H9 (cell line): ENCODE measurements around the gene ETFA. TPM values are rescaled to one million over a fixed set of nuclear protein-coding genes. Genes with fewer than 3 reads are reported as not detected.
A peak's percentile ranks its signal among the peaks of the same experiment; 100 is the strongest.

Source experiments
- DNase-seq: peaks from one replicate; pipeline ENCODE4 v3.0.0-alpha.2; 2017
- H2AFZ ChIP-seq: one replicate; pipeline ENCODE4 v1.6.1; 2013; ENCODE audit warnings: mild to moderate bottlenecking, low read length, control low read depth, moderate library complexity
- H2AK5ac ChIP-seq: 2 replicates; pipeline ENCODE4 v1.6.1; 2013; ENCODE audit warnings: low read length, control low read depth, mixed read lengths; ENCODE audit not compliant: insufficient read length
- H2BK120ac ChIP-seq: one replicate; pipeline ENCODE4 v1.6.1; 2013; ENCODE audit warnings: low read depth, mild to moderate bottlenecking, low read length, control low read depth, inconsistent platforms; ENCODE audit not compliant: poor library complexity, severe bottlenecking
- H2BK12ac ChIP-seq: 2 replicates; pipeline ENCODE4 v1.6.1; 2013; ENCODE audit warnings: low read length, control low read depth, mixed read lengths, low read depth; ENCODE audit not compliant: insufficient read length
- H2BK15ac ChIP-seq: 2 replicates; pipeline ENCODE4 v1.6.1; 2013; ENCODE audit warnings: low read depth, low read length, control low read depth
- H2BK20ac ChIP-seq: one replicate; pipeline ENCODE4 v1.6.1; 2013; ENCODE audit warnings: low read depth, mild to moderate bottlenecking, low read length, control low read depth, inconsistent platforms; ENCODE audit not compliant: poor library complexity, severe bottlenecking
- H2BK5ac ChIP-seq: 2 replicates; pipeline ENCODE4 v1.6.1; 2013; ENCODE audit warnings: low read length, control low read depth, mixed read lengths; ENCODE audit not compliant: insufficient read length
- H3K14ac ChIP-seq: 2 replicates; pipeline ENCODE4 v1.6.1; 2013; ENCODE audit warnings: low read length, control low read depth; ENCODE audit not compliant: insufficient read depth
- H3K18ac ChIP-seq: 2 replicates; pipeline ENCODE4 v1.6.1; 2013; ENCODE audit warnings: low read depth, mild to moderate bottlenecking, mixed read lengths, low read length, control low read depth; ENCODE audit not compliant: insufficient read length
- H3K23ac ChIP-seq: 2 replicates; pipeline ENCODE4 v1.6.1; 2013; ENCODE audit warnings: low read length, control low read depth, mixed read lengths, low read depth; ENCODE audit not compliant: insufficient read length
- H3K23me2 ChIP-seq: 2 replicates; pipeline ENCODE4 v1.6.1; 2013; ENCODE audit warnings: low read depth, mild to moderate bottlenecking, mixed read lengths, low read length, control low read depth; ENCODE audit not compliant: insufficient read length, poor library complexity, severe bottlenecking
- H3K27ac ChIP-seq: 2 replicates; pipeline ENCODE4 v1.5.1; 2013; ENCODE audit warnings: low read length, control low read depth, mixed read lengths, low read depth; ENCODE audit not compliant: insufficient read length
- H3K27me3 ChIP-seq: 2 replicates; pipeline ENCODE4 v1.6.1; 2013; ENCODE audit warnings: low read length, control low read depth, inconsistent platforms; ENCODE audit not compliant: insufficient read depth
- H3K4ac ChIP-seq: 2 replicates; pipeline ENCODE4 v1.6.1; 2013; ENCODE audit warnings: low read depth, mild to moderate bottlenecking, control low read depth, inconsistent platforms, low read length, moderate library complexity
- H3K4me1 ChIP-seq: 2 replicates; pipeline ENCODE4 v1.6.1; 2013; ENCODE audit warnings: low read length, control low read depth, inconsistent platforms; ENCODE audit not compliant: insufficient read depth
- H3K4me2 ChIP-seq: 2 replicates; pipeline ENCODE4 v1.6.1; 2013; ENCODE audit warnings: low read length, control low read depth, mixed read lengths; ENCODE audit not compliant: insufficient read length, insufficient read depth
- H3K56ac ChIP-seq: 2 replicates; pipeline ENCODE4 v1.6.1; 2013; ENCODE audit warnings: low read depth, mild to moderate bottlenecking, mixed read lengths, low read length, control low read depth; ENCODE audit not compliant: insufficient read length
- H3K79me1 ChIP-seq: 2 replicates; pipeline ENCODE4 v1.6.1; 2013; ENCODE audit warnings: low read depth, mild to moderate bottlenecking, moderate library complexity, low read length, control low read depth, inconsistent platforms; ENCODE audit not compliant: insufficient read depth, poor library complexity, severe bottlenecking
- H3K79me2 ChIP-seq: 2 replicates; pipeline ENCODE4 v1.6.1; 2013; ENCODE audit warnings: low read length, control low read depth, inconsistent platforms; ENCODE audit not compliant: insufficient read depth
- H3K9ac ChIP-seq: 2 replicates; pipeline ENCODE4 v1.6.1; 2013; ENCODE audit warnings: low read length, control low read depth, mixed read lengths; ENCODE audit not compliant: insufficient read length; ENCODE audit errors: extremely low read depth
- H3K9me3 ChIP-seq: one replicate; pipeline ENCODE4 v1.6.1; 2013; ENCODE audit warnings: low read depth, low read length, inconsistent platforms; ENCODE audit not compliant: control insufficient read depth
- H3T11ph ChIP-seq: one replicate; pipeline ENCODE4 v1.6.1; 2013; ENCODE audit warnings: mild to moderate bottlenecking, low read length, control low read depth, inconsistent platforms
- H4K20me1 ChIP-seq: one replicate; pipeline ENCODE4 v1.6.1; 2013; ENCODE audit not compliant: control insufficient read depth, insufficient read length, insufficient read depth
- H4K5ac ChIP-seq: 2 replicates; pipeline ENCODE4 v1.6.1; 2013; ENCODE audit warnings: low read depth, mild to moderate bottlenecking, mixed read lengths, low read length, control low read depth; ENCODE audit not compliant: insufficient read length
- H4K8ac ChIP-seq: replicated peaks from 2 replicates; pipeline ENCODE4 v1.6.1; 2013; ENCODE audit warnings: low read length, control low read depth, mixed read lengths, low read depth; ENCODE audit not compliant: insufficient read length
- H4K91ac ChIP-seq: 2 replicates; pipeline ENCODE4 v1.6.1; 2013; ENCODE audit warnings: low read depth, mild to moderate bottlenecking, moderate library complexity, mixed read lengths, low read length, control low read depth; ENCODE audit not compliant: insufficient read length
- H3K27ac Mint-ChIP-seq, 3 experiments: 2 replicates in 2 of 3; 3 replicates in 1 of 3; pipeline ENCODE4 v1.8.0; 2020 to 2021; ENCODE audit warnings: mixed read lengths in 3 of 3, mild to moderate bottlenecking in 1 of 3, moderate library complexity in 1 of 3
- H3K27me3 Mint-ChIP-seq: 2 replicates; pipeline ENCODE4 v1.8.0; 2021; ENCODE audit warnings: low read depth, mild to moderate bottlenecking, moderate library complexity, mixed read lengths
- H3K36me3 Mint-ChIP-seq, 3 experiments: 2 replicates in 2 of 3; 3 replicates in 1 of 3; pipeline ENCODE4 v1.8.0; 2020 to 2021; ENCODE audit warnings: low read depth in 3 of 3, mixed read lengths in 3 of 3; ENCODE audit not compliant: insufficient read depth in 1 of 3
- H3K4me1 Mint-ChIP-seq, 2 experiments: 2 replicates each; pipeline ENCODE4 v1.8.0; 2020; ENCODE audit warnings: mixed read lengths in 2 of 2
- H3K4me3 Mint-ChIP-seq, 2 experiments: 2 replicates in 1 of 2; 3 replicates in 1 of 2; pipeline ENCODE4 v1.8.0; 2020 to 2021; ENCODE audit warnings: mild to moderate bottlenecking in 2 of 2, mixed read lengths in 2 of 2, moderate library complexity in 1 of 2
- H3K9me3 Mint-ChIP-seq, 2 experiments: 2 replicates in 1 of 2; 3 replicates in 1 of 2; pipeline ENCODE4 v1.8.0; 2020; ENCODE audit warnings: mild to moderate bottlenecking in 2 of 2, mixed read lengths in 2 of 2, moderate library complexity in 1 of 2
- WGBS: extraction: QIAGEN DNeasy Blood & Tissue Kit; methylation state at CpG from one replicate; pipeline ENCODE4 v1.1.7; 2013; ENCODE audit warnings: missing lambda C conversion rate, low lambda C conversion rate, mixed read lengths; ENCODE audit not compliant: insufficient read length; ENCODE audit errors: extremely low coverage; 5-methylcytosine and 5-hydroxymethylcytosine counted together
- total RNA-seq: library from RNA; stranded (reverse); gene quantifications from 2 replicates; pipeline ENCODE4 v1.2.1, GENCODE V29; 2021
- TF ChIP-seq, protein P1 (sequence below): fragments of 200-600 bp; sonication (generic); conservative IDR thresholded peaks from 3 replicates; pipeline ENCODE4 v1.8.0; 2021; ENCODE audit warnings: antibody characterized with exemption, mild to moderate bottlenecking

ETFA gene
- total RNA-seq, 1 experiment from 2014 or later: 109 TPM

GRCh38 chr15:76181705-76182107 is 129.6 kb downstream of the ETFA start:
- Histone ChIP-seq H3T11ph (no peak overlapping the region), H2BK5ac (no peak overlapping the region), H2BK15ac (no peak overlapping the region), H3K4me2 (no peak overlapping the region), H2BK120ac (no peak overlapping the region), H2AFZ (no peak overlapping the region), H3K56ac (no peak overlapping the region), H3K79me2 (no peaks in the 10 kb centered on the region), H3K27ac (no peak overlapping the region), H3K9me3 (no peaks in the 10 kb centered on the region), H3K4ac (no peak overlapping the region), H3K18ac (no peak overlapping the region), H2BK12ac (no peak overlapping the region), H4K91ac (no peak overlapping the region), H4K20me1 (no peaks in the 10 kb centered on the region), H3K23ac (no peak overlapping the region), H4K8ac (no peak overlapping the region), H3K23me2 (peaks cover under 1% of the 10 kb centered on the region), H2AK5ac (no peak overlapping the region), H3K4me1 (no peaks in the 10 kb centered on the region), H3K9ac (no peak overlapping the region), H4K5ac (no peak overlapping the region), H3K14ac (no peak overlapping the region), H3K27me3 (no peaks in the 10 kb centered on the region), H3K79me1 (no peaks in the 10 kb centered on the region), H2BK20ac (no peak overlapping the region)
- TF ChIP-seq, protein P1, sequence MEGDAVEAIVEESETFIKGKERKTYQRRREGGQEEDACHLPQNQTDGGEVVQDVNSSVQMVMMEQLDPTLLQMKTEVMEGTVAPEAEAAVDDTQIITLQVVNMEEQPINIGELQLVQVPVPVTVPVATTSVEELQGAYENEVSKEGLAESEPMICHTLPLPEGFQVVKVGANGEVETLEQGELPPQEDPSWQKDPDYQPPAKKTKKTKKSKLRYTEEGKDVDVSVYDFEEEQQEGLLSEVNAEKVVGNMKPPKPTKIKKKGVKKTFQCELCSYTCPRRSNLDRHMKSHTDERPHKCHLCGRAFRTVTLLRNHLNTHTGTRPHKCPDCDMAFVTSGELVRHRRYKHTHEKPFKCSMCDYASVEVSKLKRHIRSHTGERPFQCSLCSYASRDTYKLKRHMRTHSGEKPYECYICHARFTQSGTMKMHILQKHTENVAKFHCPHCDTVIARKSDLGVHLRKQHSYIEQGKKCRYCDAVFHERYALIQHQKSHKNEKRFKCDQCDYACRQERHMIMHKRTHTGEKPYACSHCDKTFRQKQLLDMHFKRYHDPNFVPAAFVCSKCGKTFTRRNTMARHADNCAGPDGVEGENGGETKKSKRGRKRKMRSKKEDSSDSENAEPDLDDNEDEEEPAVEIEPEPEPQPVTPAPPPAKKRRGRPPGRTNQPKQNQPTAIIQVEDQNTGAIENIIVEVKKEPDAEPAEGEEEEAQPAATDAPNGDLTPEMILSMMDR: no peak
- no peak overlapping the region; a peak in 1 of 5 replicates for H3K4me3 Mint-ChIP-seq
- no peaks in the 10 kb centered on the region; a peak in 2 of 7 replicates for H3K36me3 Mint-ChIP-seq
- no CpG with 5 or more reads among the region's 9 CpGs for WGBS
- peaks cover 6% of the 10 kb centered on the region for H3K27me3 Mint-ChIP-seq
- peaks cover 6 to 13% of the 10 kb centered on the region in 2 experiments for H3K4me1 Mint-ChIP-seq
- no peak for DNase-seq
- H3K9me3 Mint-ChIP-seq: no peaks in the 10 kb centered on the region; a peak in 1 of 5 replicates
- H3K27ac Mint-ChIP-seq: peak overlapping the region in 1 of 3 experiments; percentile 13; a peak in 1 of 7 replicates
